Thyroid gland (tissue), 4 donors: ENCODE data around the gene VWA5B1. TPM values are rescaled to one million over a fixed set of nuclear protein-coding genes. Genes with fewer than 3 reads are reported as not detected.

ENCODE experiments used
- DNase-seq, 2 donors: peaks; one replicate each; pipeline ENCODE4 v3.0.0-alpha.2; 2019
- H3K27ac ChIP-seq, 3 donors: fragments of 200-600 bp; sonication (generic); 1 replicate in 2 of 3; 2 replicates in 1 of 3; pipeline ENCODE4 v1.5.1; 2016 to 2019; ENCODE audit warnings: mild to moderate bottlenecking in 1 of 3, moderate library complexity in 1 of 3
- H3K27me3 ChIP-seq: fragments of 200-600 bp; sonication (generic); one replicate; pipeline ENCODE4 v1.5.1; 2019
- H3K36me3 ChIP-seq, 2 donors: fragments of 200-600 bp; sonication (generic); one replicate each; pipeline ENCODE4 v1.5.1; 2016 to 2019
- H3K4me1 ChIP-seq, 2 donors: fragments of 200-600 bp; sonication (generic); one replicate each; pipeline ENCODE4 v1.5.1; 2017 to 2019
- H3K4me3 ChIP-seq, 3 donors: fragments of 200-600 bp; sonication (generic); replicated peaks in 1 of 3; 1 replicate in 2 of 3; 2 replicates in 1 of 3; pipeline ENCODE4 v1.5.1; 2016; ENCODE audit warnings: mild to moderate bottlenecking in 1 of 3
- H3K9me3 ChIP-seq: fragments of 200-600 bp; sonication (generic); one replicate; pipeline ENCODE4 v1.5.1; 2017
- CTCF ChIP-seq, 6 experiments: fragments of 200-600 bp in 3 of 6; fragments of 450-650 bp in 3 of 6; sonication (generic) in 3 of 6; IDR thresholded peaks; one replicate each; pipeline ENCODE4 v1.5.1; 2016 to 2019; ENCODE audit warnings: antibody characterized with exemption in 6 of 6, mild to moderate bottlenecking in 2 of 6, inconsistent platforms in 1 of 6, moderate library complexity in 1 of 6
- POLR2A ChIP-seq, 2 donors: fragments of 450-650 bp; IDR thresholded peaks; one replicate each; pipeline ENCODE4 v1.6.1; 2017; ENCODE audit warnings: antibody characterized with exemption in 2 of 2, mild to moderate bottlenecking in 2 of 2, moderate library complexity in 1 of 2
- WGBS, 2 donors: methylation state at CpG; one replicate each; pipeline ENCODE4 v1.1.5; 2017; 5-methylcytosine and 5-hydroxymethylcytosine counted together
- intact Hi-C: fragments of 100-400 bp; cut with DNase I; formaldehyde crosslinking; loops from one replicate; pipeline ENCODE4 v1.15.1; 2023
- total RNA-seq, 4 donors: library from RNA; depleted of rRNA; stranded (reverse); fragments of >200 nt; gene quantifications; one replicate each; pipeline ENCODE4 v1.2.3, GENCODE V29; 2016

The VWA5B1 gene
- total RNA-seq, 4 donors from 2014 or later = 0.45 TPM; not detected in 3

- 96 to 100% methylated on average over 1 of the region's 1 CpG for WGBS, 2 donors
- Histone ChIP-seq H3K27ac (no peak overlapping the region), H3K4me1 (no peaks in the 10 kb centered on the region), H3K36me3 (no peaks in the 10 kb centered on the region), H3K4me3 (no peak overlapping the region), H3K9me3 (no peaks in the 10 kb centered on the region), H3K27me3 (no peaks in the 10 kb centered on the region)
- TF ChIP-seq POLR2A (IDR thresholded peaks at IDR 0.05) = no peak
- no peak for DNase-seq
- intact Hi-C loops = no loop called here
Observed at GRCh38 chr1:20252587-20252986, 38.1 kb upstream of the VWA5B1 start.

- intact Hi-C loops = no loop called here
- TF ChIP-seq CTCF (IDR thresholded peaks at IDR 0.05) (no peak), POLR2A (IDR thresholded peaks at IDR 0.05) (no peak)
- no peak overlapping the region for H3K27ac ChIP-seq
- no peaks in the 10 kb centered on the region for H3K9me3 ChIP-seq
- DNase-seq = no peak
- H3K27me3 ChIP-seq = no peaks in the 10 kb centered on the region
- 65 to 75% methylated on average over 7 of the region's 7 CpGs for WGBS, 2 donors
- no peaks in the 10 kb centered on the region for H3K36me3 ChIP-seq
- no peak overlapping the region for H3K4me3 ChIP-seq
- H3K4me1 ChIP-seq = no peaks in the 10 kb centered on the region
Observed at GRCh38 chr1:20255666-20256065, 35.0 kb upstream of the VWA5B1 start.

- Histone ChIP-seq H3K4me3 (no peak overlapping the region), H3K36me3 (no peaks in the 10 kb centered on the region), H3K4me1 (no peaks in the 10 kb centered on the region), H3K9me3 (no peaks in the 10 kb centered on the region), H3K27ac (no peak overlapping the region), H3K27me3 (no peaks in the 10 kb centered on the region)
- WGBS, 2 donors = 60 to 86% methylated on average over 3 of the region's 3 CpGs
- TF ChIP-seq CTCF (IDR thresholded peaks at IDR 0.05) (no peak), POLR2A (IDR thresholded peaks at IDR 0.05) (no peak)
- intact Hi-C loops = no loop called here
- DNase-seq = no peak
Observed at GRCh38 chr1:20259646-20260045, 31.0 kb upstream of the VWA5B1 start.

GRCh38 chr1:20261095-20261494 lies 29.6 kb upstream of the VWA5B1 start:
- Histone ChIP-seq H3K4me1 (peaks cover 11 to 12% of the 10 kb centered on the region in 2 donors), H3K27ac (no peak overlapping the region), H3K9me3 (no peaks in the 10 kb centered on the region), H3K36me3 (no peaks in the 10 kb centered on the region), H3K4me3 (no peak overlapping the region), H3K27me3 (no peaks in the 10 kb centered on the region)
- WGBS, 2 donors = 87 to 95% methylated on average over 5 of the region's 5 CpGs
- no peak for TF ChIP-seq POLR2A (IDR thresholded peaks at IDR 0.05)
- TF ChIP-seq CTCF (IDR thresholded peaks at IDR 0.05) = no peak
- no peak for DNase-seq
- intact Hi-C loops = no loop called here

DNA sequence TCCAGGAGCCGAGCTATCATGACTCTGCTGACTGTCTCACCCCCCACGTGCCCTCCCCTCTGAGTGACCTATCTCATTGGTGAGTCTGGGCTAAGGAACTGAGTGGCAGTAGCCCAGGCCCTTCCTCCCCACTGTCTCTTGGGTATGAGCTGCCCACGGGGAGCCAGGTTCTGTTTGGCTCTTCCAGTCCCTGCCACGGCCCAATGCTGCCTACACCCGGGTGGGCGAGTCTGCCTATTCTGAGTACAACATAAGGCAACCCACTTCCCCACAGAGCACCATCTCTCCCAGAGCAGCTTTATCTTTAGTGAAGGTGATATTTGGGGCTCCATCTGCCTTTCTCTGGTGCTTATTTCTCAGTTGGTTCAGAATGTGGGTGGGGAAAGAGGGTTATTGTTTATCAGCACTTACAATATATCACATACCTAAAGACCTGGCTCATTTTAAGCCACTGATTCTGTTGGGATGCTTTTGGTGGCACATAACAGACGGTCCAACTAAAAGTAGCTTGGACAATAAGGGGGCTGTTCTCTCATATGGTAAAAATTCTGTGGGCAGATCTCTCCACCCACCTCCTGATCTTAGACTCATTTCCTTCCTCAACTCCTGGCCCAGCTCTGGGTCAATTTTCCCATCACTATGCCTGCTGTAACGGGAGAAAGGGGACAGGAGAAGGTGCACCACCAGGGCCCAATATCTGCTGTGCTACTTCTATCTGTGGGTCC lies 27.7 kb upstream of the VWA5B1 start:
- intact Hi-C loops = no loop called here
- Histone ChIP-seq H3K27ac (no peak overlapping the region), H3K4me1 (peaks cover 11 to 13% of the 10 kb centered on the region in 2 donors), H3K36me3 (no peaks in the 10 kb centered on the region), H3K27me3 (no peaks in the 10 kb centered on the region), H3K9me3 (no peaks in the 10 kb centered on the region), H3K4me3 (no peak overlapping the region)
- WGBS, 2 donors = 85 to 88% methylated on average over 8 of the region's 8 CpGs
- DNase-seq = no peak
- TF ChIP-seq POLR2A (IDR thresholded peaks at IDR 0.05) (no peak), CTCF (IDR thresholded peaks at IDR 0.05) (no peak)
